ENCODE data around the gene CXCL13.

DNA sequence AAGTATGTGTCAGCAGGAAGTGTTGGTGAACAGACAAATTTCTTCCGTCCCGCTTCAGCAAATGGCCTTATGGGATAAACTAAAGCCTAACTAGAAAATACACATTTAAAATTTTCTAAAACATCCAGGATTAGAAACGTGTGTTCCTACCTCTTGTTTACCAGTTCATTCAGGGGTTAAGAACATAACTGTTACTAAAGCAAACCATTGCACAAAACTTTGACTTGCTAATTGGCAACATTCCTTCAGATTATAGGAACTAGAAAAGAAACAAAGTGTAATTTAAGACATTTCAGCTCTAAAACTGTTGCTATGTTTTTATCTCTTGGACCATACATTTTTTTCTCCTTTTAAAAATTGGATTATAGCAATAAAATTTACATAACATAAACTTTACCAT is 39.5 kb upstream of the CXCL13 start:
- no peak for TF ChIP-seq POLR2A (IDR thresholded peaks at IDR 0.05)
- TF ChIP-seq, protein P1, sequence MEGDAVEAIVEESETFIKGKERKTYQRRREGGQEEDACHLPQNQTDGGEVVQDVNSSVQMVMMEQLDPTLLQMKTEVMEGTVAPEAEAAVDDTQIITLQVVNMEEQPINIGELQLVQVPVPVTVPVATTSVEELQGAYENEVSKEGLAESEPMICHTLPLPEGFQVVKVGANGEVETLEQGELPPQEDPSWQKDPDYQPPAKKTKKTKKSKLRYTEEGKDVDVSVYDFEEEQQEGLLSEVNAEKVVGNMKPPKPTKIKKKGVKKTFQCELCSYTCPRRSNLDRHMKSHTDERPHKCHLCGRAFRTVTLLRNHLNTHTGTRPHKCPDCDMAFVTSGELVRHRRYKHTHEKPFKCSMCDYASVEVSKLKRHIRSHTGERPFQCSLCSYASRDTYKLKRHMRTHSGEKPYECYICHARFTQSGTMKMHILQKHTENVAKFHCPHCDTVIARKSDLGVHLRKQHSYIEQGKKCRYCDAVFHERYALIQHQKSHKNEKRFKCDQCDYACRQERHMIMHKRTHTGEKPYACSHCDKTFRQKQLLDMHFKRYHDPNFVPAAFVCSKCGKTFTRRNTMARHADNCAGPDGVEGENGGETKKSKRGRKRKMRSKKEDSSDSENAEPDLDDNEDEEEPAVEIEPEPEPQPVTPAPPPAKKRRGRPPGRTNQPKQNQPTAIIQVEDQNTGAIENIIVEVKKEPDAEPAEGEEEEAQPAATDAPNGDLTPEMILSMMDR (IDR thresholded peaks at IDR 0.05): no peak
